Subcutaneous adipose tissue (tissue), 4 donors: ENCODE data around the gene PPP2R3A. TPM values are rescaled to one million over a fixed set of nuclear protein-coding genes. Genes with fewer than 3 reads are reported as not detected.

ENCODE experiments used
- total RNA-seq, 4 donors: library from RNA; depleted of rRNA; stranded (reverse); fragments of >200 nt; gene quantifications; one replicate each; pipeline ENCODE4 v1.1.0, GENCODE V29; 2016
- TF ChIP-seq, protein P1 (sequence below): fragments of 450-650 bp; IDR thresholded peaks from one replicate; pipeline ENCODE4 v1.5.1; 2016; ENCODE audit warnings: low read depth, mild to moderate bottlenecking, control low read depth, antibody characterized with exemption, moderate library complexity

Gene PPP2R3A
- total RNA-seq, 4 donors from 2014 or later: 12.6 to 14.8 (median 14.5) TPM

- TF ChIP-seq, protein P1, sequence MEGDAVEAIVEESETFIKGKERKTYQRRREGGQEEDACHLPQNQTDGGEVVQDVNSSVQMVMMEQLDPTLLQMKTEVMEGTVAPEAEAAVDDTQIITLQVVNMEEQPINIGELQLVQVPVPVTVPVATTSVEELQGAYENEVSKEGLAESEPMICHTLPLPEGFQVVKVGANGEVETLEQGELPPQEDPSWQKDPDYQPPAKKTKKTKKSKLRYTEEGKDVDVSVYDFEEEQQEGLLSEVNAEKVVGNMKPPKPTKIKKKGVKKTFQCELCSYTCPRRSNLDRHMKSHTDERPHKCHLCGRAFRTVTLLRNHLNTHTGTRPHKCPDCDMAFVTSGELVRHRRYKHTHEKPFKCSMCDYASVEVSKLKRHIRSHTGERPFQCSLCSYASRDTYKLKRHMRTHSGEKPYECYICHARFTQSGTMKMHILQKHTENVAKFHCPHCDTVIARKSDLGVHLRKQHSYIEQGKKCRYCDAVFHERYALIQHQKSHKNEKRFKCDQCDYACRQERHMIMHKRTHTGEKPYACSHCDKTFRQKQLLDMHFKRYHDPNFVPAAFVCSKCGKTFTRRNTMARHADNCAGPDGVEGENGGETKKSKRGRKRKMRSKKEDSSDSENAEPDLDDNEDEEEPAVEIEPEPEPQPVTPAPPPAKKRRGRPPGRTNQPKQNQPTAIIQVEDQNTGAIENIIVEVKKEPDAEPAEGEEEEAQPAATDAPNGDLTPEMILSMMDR: no peak
These were observed 23.7 kb downstream of the PPP2R3A start for GRCh38 chr3:135989242-135989641.

DNA sequence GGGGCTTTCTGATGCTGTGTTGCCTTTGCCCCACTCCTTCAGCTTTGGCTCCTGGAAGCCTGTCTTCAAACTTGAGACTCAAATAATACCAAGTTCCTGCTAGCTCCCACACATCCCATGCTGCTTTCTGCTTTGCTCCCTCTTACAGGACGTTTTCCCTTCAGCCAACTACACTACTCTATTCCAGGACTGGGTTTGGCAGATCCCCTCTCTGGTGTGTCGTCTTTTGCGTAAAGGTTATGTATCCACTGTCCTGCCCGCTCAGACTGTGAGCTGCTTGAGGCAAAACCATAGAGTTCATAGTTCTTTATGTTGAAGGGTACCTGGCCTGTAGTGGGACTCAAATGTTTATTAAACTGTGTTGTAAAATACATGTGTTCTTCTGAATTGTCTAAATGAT, 25.4 kb downstream of the PPP2R3A start:
- TF ChIP-seq, protein P1: no peak

- TF ChIP-seq, protein P1: no peak
These were observed 26.1 kb downstream of the PPP2R3A start for GRCh38 chr3:135991621-135992020.

GRCh38 chr3:135992072-135992471, 26.5 kb downstream of the PPP2R3A start:
- TF ChIP-seq, protein P1: no peak

DNA sequence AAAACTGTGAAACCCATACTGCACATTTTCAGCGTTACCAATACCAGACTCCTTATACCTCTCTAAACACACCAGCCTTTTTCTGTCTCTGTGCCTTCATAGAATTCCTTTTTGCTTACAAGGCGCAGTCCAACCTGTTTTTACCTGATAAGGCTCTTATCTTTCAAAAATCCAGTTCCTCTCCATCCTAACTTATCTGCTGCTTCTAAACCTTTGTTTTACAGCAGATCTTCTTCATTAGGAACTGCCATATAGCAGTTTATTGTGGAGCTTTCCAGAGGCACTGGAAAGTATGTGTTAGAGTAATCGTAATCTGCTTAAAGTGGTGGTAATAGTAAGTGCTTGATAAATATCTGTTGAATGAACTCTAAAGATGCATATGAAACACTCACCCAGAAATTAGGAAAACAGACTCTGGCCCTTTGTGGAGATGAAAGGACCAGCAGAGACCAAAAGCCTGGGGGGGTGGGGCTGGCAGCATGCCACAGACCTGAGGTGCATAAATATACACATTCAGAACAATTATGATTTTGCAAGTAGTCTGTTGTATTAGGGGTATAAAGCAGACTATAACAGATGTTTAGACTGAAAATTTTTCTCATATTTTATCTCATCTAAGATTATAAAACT, 29.3 kb downstream of the PPP2R3A start:
- TF ChIP-seq, protein P1: no peak

GRCh38 chr3:135995766-135996165, 30.2 kb downstream of the PPP2R3A start:
- TF ChIP-seq, protein P1: no peak

GRCh38 chr3:135997554-135998320, 32.2 kb downstream of the PPP2R3A start:
- TF ChIP-seq, protein P1: no peak
